SK-N-SH treated with all-trans-retinoic acid at 6 μM for 48 hours (cell line): ENCODE measurements around the gene HOPX.

Source experiments
- RARB ChIP-seq: fragments of 250-450 bp; sonication (Bioruptor Pico); IDR thresholded peaks from 2 replicates; pipeline ENCODE4 v1.8.0; 2021; ENCODE audit warnings: mild to moderate bottlenecking, moderate library complexity
- TF ChIP-seq, protein P1 (sequence below): fragments of 250-450 bp; sonication (Bioruptor Pico); IDR thresholded peaks from 2 replicates; pipeline ENCODE4 v1.5.1; 2021; ENCODE audit warnings: mild to moderate bottlenecking, moderate library complexity

DNA sequence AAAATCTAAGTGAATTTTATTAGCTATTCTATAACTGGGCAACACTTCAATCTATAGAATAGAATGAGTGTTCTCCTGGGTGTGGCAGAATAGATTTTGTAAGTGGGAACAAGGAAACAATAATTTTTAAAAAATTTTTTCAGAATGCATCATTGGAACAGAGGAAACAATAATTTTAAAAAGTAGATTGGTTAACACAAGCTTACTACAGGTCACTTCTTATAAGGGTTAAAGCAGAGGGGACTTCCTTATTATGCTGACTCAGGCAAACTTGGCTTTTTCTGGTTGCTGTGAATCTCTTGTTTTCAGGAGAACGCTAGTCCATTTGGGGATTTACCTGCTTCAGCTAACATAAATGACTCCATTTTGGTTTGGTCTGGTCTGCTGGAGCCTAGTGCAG lies 52.5 kb downstream of the HOPX start:
- no peak for TF ChIP-seq RARB (CRISPR knock-in tag)
- TF ChIP-seq, protein P1, sequence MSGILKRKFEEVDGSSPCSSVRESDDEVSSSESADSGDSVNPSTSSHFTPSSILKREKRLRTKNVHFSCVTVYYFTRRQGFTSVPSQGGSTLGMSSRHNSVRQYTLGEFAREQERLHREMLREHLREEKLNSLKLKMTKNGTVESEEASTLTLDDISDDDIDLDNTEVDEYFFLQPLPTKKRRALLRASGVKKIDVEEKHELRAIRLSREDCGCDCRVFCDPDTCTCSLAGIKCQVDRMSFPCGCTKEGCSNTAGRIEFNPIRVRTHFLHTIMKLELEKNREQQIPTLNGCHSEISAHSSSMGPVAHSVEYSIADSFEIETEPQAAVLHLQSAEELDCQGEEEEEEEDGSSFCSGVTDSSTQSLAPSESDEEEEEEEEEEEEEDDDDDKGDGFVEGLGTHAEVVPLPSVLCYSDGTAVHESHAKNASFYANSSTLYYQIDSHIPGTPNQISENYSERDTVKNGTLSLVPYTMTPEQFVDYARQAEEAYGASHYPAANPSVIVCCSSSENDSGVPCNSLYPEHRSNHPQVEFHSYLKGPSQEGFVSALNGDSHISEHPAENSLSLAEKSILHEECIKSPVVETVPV (CRISPR knock-in tag) = no peak
